ELR (cell line): ENCODE results near the gene CSRP1.
"Not testable (repeated sequence)": the region's sequence is repeated elsewhere in the genome, so short reads cannot be mapped to it uniquely, and the experiment has no call there.

ENCODE experiments used
- DNase-seq: peaks from one replicate; pipeline ENCODE4 v3.0.0-alpha.2; 2015; ENCODE audit warnings: low read depth

The CSRP1 gene

DNA sequence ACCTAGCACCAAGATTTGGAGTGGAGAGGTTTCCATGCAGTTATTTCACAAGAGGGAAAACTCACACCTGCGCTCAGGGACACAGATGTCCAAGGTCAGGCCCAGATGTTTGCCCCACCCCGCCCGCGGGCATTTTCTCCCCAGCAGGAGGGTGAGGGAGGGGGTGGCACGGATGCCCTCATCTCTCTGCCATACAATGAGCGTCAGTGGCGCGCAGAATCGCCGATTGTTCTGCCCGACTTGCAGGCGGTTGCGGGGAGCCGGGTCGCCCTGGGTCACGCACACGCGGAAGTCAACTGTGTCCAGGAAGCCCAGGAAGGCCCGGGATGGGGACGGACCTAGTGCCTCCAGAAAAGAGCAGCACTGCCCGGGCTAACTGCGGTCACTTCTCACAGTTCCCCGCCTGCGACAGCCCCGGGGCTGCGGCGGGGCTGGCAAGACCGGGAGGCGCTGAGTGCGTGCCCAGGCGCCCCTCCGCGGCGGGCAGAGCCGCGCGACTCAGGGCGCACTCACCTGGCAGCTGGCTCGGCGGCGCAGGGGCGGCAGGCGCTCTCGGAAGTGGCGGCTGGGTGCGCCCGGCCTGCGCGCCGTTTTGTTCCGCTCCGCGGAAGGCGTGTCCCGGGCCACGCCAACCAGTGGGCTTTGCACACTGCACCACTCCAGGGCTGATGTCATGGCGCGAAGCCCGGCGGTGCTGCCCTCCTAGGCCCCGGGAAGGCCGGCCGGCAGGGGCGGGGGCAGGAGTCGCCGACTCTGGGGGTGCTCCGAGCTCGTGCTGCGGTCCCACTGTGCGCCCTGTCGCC lies at the start of gene CSRP1:
CSRP1 (minus strand) TSS at position 567 of the 803 bp plus-strand sequence. CDS start 10,820 bp downstream, outside the sequence.
- DNase-seq, result peak; percentile 88

DNA sequence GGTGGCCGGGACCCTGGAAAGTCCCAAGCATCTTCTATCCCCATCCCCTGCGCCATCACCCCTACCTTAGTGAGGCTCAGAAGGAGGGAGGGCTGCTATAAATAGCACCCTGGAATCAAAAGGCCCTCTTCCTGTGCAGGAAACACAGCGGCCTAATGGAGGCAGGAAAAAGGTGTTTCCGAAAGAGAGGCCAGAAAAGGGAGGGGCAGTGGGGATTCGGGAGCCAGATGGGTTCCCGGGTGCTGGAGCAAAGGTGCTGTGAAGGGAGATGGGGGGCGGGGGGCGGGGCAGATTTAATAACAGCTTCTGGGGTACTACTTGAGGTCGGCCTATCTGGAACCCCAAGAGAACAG lies 48.6 kb upstream of the CSRP1 start:
- DNase-seq, result no peak

DNA sequence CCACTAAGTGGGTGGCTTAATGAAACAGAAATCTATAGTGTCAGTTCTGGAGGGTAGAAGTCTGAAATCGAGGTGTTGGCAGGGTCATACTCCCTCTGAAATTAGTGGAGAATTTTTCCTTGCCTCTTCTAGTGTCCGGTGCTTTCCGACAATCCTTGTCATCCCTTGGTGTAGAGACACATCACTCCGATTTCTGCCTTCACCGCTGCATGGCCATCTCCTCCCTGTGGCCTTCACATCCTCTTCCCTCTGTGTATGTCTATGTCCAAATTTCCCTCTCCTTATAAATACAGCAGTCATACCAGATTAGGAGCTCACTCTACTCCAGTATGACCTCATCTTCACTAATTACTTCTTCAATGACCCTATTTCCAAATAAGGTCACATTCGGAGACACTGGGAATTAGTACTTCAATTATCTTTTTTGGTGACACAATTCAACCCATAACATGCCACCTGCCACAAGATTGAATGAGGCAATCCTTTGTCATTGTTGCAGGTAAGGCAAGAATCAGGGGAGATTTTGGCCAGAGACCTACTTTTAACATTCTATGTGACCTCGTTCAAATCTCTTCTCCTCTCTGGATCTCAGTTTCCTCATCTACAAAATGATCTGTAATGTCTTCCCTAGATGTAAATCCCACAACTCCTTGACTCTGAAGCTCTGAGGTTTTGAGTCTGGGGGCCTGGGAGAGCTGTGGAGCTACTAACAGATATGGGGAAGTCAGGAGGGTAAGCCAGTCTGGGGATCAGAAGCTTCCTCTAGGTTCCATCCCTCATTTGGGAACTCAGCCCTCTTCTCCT lies 48.1 kb upstream of the CSRP1 start:
- no peak for DNase-seq

DNA sequence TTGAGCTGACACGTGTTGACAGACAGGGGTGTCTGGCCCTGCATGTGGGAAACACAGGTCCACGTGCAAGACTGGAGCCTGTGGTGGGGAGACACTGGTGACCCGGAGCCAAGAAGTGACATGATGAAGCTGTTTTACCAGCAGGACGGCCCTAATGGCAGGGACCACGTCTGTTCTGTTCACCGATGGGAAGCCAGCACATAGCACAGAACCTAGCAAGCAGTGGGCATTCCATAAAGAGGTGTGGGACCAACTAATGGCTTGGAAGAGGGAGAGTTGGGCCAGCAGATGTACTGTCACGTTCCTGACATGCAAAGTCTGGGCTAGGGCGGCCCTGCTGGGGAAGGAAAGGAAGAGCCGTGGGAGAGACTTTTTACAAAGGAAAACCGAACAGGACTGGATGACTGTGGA lies 47.3 kb upstream of the CSRP1 start:
- DNase-seq, result no peak

DNA sequence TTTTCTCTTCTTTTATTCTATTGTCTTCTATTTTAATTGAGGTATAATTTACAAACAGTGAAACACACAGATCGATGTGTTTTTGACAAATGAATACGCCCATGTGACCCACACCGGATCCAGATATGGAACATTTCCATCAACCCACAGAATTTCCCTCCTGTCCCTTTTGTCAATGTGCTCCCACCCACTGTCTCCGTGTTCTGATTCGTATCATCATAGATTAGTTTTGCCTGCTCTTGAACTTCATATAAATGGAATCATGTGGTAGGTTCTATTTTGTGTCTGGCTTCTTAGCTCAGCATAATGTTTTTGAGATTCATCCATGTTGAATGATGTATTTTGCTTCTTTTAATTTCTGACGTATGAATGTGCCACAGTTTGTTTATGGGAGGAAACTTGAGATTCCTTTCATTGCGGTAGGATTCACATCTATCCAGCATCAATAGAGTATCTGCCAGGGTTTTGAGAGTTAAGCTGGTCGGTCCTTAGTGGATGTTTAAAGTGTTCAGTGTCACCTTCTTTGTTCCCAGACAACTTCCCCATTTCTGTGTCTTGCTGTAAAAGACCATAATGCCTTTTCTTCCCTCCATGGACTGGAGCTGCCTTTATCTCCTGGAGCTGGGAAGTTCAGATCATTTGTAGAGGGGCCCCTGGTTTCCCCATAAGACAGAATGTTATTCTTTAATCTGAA lies 46.7 kb upstream of the CSRP1 start:
- no peak for DNase-seq

DNA sequence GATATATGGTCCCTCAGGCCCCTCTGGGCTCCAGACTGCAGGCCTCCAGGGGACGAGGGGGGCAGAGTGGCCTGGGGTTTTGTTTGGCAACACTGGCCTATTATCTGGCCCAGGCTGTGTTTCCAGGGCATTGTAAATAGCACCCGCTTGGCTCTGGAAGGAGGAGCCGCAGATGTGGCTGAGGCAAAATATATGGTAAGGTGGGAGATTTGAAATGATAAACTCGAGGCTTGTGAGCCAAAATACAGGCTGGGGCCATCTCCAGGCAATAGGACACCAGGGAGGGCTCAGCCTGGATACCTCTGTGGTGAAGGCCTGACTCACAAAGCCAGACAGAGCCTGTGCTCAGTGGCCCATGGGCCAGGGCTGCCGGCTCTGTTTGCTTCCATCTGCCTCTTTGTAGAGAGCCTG lies 46.0 kb upstream of the CSRP1 start:
- peak; percentile 74 for DNase-seq

DNA sequence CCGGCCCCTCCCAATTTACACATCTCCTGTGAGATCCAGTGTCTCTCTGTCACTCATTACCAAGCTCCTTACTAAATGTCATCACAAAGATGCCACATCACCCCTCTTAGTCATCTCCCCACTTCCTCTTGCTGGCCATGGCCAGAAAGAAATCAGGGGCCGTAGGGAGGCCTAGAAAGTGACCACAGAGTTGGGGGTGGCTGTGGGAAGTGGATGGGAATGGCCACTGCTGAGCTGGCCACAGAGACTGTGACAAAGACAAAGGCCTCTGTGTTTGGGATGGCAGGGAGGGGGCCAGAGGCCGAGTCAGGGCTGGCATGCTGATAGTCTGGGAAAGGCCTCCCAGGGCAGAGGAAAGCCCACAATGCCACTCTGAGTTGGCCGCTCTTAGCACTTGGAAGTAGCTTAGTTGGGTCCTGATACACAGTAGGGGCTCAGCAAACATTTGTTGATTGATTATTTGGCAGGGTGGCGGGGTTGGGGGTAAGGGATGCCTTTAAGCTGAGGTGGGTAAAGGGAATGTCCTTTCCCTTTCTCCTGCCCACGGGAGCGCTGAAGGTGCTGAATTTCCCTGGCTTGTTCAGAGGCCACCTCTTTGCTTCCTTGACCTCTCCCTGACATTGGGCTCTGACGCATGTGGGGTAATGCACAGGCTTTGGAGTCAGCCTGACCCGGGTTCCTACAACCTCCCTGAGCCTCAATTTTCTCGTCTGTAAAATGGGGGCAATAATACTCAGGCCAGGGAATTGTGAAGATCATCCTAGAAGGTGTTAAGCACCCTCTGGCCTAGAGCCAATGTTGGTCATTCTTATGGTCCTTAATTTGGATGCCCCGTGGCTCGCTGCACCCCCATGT lies 45.2 kb upstream of the CSRP1 start:
- DNase-seq, result peak; percentile 93

DNA sequence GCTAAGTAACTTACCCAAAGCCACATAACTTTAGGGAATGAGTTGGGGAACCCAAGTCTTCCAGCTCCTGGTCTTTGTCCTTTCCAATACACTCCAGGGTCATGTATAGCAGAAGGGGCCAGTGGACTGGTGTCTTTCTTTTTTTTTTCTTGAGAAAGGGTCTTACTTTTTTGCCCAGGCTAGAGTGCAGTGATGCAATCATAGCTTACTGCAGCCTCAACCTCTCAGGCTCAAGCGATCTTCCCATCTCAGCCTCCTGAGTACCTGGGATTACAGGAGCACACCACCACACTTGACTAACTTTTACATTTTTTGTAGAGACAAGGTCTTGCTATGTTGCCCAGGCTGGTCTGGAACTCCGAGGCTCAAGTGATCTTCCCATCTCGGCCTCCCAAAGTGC lies 44.2 kb upstream of the CSRP1 start:
- DNase-seq, result no peak

DNA sequence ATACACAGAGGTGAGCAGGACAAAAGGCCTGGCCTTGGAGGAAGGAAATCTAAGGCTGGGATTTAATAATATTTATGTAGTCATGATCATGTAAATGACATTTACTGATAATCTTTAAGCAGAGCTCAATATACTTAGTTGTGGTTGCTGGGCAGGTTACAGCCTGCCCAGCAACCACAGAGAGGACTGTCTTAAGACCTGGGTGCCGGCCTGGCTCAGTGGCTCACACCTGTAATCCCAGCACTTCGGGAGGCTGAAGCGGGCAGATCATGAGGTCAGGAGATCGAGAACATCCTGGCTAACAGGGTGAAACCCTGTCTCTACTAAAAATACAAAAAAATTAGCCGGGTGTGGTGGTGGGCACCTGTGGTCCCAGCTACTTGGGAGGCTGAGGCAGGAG lies 42.6 kb upstream of the CSRP1 start:
- DNase-seq, result not testable (repeated sequence)

DNA sequence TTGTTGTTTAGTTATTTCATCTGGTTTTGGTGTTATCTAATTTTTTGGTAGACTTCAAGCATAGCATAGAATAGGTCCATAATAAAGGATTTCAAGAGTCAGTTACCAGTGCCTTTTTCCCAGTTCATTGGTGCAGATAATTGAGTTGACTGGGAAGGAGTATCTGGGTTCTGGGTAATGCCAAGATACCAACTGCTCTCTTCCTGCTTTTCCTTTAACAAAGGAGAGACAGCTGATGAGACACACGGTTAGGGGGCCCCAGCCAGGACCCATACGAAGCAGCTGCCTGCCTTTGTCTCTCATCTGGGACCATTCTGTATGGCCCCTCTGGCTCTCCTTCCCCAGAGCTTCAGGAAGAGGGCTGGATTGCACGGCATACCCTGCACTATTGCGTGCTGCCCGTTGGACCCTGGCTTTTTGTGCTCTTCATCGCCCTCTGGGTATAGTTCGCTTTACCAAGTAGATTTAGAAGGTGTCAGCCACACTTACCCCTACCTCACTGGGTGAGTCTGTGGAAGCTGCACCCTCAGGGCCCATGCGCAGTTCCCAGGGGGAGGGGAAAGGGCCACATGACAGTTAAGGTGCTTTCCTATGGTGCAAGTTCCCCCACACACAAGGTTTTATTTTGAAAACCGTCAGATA lies 39.0 kb upstream of the CSRP1 start:
- DNase-seq, result no peak

DNA sequence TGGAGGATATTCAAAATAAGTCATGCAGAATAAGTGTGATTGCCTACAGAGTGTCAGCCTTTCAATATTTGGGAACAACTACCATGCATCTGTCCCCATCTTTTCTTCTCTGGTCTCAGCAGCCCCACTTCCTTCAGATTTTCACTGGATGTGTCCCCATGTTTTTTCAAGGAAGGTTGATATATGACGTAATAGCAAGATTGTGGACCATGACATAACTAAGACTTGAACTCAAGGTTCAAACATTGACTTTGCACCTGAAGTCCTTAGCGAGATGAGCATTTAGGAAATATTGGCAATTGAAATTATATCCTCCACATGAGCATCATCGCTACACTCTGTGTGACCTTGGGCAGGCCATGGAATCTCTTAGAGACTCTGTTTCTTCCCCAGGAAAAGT lies 37.8 kb upstream of the CSRP1 start:
- DNase-seq, result no peak

DNA sequence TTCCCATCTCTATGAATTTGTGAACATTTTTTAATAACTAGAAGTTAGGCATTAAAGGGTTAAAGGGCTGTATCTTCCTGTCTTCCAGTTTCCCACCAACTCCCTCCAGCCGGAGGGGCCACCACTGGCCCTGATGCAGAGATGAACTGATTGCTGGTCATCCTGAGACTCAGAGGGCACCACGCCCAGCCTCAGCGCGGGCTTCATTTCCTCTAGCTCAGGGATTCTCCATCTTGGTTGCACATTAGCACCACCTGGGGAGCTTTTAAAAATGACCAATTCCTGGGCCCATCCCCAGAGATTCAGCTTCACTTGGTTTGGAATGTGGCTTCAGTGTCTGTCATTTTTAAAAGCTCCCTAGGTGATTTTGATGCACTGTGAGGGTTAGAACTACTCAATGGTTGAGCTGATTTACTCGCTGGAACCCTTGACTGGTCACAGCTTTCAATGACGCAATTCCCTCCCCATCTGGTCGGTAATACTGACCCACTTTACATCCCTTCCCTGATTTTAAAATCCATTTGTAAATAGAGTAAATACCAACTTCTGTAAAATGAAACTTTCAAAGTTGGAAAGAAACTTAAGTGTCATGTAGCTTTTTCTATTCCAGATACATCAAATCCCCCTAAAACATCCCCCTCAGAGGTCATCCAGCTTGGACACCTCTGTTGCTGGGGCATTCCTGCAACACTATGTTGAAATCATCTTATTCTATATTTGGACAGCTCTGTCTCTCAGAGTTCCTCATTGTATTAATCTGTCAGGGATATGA lies 37.1 kb upstream of the CSRP1 start:
- peak; percentile 64 for DNase-seq

DNA sequence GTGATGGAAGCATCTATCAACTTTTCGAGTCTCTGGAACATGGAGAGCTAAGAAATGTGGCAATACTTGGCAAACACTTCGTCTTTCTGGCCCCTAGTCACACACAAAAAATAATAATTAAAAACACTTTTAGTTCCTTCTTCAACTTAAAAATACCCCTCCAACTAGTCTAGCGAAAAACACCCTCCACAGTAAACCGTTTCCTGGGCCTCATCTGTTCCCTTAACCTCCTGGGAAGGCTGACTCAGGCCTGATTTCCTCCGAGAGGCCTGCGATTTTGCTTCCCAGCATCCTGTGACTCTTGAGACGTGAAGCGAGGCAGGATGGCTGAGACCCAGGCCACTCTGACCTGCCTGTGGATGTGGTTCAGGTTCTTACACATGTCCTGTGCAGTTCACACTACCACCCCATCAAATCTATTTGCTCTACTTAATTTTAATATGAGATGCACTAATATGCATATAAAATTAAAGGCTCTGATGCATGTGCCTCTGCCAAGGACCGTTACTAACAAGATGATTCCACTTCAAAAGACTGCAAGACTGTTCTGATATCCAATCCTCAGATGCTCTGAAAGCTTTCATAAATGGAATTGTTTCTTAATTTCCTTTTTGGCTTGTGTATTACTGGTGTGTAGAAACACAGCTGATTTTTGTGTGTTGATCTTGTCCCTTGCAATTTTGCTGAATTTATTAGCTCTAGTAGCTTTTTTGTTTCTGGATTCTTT lies 35.5 kb upstream of the CSRP1 start:
- peak; percentile 91 for DNase-seq

DNA sequence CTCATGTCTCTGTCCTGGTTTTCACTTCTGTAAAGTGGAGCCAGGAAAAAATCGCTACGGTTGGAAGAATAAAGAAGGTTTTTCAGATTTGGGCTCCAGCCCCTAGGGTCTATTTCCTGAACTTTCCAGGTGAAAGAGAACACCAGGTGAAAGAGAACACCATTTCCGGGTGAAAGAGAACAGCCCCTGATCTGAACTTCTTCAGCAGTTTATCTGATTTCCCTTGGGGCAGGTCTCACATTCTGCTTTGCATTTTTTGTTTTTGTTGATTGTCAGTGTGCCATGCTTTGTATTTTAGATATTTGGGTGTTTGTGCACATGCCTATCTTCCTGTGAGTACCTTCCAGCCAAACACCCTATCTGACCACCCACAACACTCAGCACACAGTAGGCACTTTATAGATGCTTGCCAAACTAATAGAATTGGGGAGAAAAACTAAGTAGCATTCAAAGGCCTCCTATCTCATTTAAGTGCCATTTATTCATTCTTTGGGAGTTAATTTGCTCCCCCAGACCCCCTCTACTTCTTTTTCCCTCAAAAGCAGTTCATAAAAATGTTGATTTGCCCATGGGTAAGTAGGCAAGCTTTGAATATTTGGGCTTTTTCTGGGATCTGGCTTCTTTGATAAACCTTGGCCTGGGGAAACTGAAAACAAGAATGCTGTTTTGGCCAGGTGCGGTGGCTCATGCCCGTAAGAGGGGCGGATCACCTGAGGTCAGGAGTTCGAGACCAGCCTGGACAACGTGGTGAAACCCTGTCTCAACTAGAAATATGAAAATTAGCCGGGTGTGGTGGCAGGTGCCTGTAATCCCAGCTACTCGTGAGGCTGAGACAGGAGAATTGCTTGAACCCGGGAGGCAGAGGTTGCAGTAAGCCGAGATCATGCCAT lies 34.2 kb upstream of the CSRP1 start:
- no peak for DNase-seq

DNA sequence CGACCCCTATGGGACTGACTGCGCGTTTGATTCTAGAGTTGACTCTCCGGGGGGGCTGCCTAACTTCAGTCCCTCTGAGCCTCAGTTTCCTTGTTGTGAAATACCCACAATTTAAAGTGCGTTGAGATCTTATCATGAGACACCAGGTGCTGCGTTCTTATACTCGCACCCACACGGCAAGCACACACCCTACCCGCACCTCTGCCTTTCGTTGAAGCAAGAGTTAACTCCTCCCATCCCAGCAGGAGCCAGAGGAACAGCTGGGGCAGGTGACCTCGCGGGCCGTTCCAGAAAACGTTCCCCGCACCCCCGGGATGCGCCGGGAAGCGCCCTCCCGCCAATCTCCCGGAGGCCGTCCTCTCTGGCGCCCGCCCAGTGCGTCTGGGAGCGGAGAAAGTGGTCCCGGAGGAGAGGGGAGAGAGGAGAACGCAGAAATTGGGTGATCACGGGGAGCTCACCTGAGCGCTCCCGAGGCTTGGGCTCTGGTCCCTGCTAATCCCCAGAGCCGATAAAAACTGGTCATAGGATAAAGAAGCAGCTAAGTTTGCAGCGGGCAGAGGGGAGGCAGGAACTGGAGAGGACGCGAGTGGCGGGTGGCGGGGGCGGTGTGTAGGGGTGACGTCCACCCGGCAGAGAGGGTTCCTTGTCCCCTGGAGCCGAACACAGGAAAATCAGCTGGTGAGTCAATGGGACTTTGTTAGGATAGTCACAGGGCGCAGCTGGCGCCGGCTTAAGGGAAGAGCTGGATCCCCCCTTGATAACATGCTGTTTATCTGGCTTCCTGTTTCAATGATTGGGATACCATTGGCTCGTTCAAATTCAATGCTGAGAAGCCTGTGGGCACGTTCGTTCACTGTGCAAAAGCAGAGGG lies 32.9 kb upstream of the CSRP1 start:
- DNase-seq, result peak; percentile 85

DNA sequence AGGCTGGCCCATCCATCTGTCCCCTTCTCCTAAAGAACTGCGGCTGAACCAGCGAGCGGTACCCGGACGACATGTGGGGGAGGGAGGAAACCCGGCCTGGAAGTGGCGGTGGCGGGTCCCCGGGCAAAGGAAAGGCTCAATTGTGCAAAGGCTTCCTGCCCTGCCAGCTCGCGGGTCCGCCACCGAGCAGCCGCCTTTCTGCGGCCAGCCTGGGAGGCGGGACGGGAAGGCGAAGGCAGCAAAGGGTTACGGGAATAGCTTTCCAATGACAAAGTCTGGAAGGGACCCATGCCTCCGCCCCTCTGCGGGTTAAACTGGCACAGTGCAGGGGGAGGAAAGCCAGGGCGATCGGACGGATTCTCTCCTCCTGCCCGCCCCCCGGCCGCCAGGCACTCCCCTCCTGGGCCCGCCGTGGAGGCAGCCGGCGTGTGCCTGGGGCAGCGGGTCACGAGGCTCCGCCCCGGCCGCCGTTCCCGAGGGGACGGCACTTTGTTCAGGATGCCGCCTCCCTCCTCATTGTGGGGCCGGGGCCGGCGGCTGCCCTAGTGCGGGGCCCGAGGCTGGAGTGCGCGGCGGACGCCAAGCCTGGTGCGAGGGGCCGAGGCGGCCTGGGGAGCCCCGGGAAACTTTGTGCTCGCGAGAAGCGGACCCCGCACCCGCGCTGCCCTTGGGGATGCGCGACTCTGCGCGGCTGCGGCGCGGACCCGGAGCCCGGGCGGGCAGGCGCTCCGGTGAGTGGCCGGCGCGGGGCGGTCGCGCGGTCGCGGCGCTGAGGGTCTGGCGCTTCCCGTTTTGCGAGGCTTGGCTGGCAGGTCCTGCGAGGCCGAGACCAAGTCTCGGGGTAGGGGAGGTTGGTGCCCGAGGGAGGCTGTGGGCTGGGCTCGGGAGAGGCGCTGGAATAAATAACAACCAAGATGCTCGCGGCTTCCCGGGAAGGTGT lies 32.0 kb upstream of the CSRP1 start, which contains the start of gene NAV1:
NAV1 (plus strand) TSS at position 516 of the 940 bp plus-strand sequence. CDS start 83,758 bp downstream, outside the sequence.
- peak; percentile 93 for DNase-seq
